ENCODE results near the gene MAPK4.

Gene MAPK4

DNA sequence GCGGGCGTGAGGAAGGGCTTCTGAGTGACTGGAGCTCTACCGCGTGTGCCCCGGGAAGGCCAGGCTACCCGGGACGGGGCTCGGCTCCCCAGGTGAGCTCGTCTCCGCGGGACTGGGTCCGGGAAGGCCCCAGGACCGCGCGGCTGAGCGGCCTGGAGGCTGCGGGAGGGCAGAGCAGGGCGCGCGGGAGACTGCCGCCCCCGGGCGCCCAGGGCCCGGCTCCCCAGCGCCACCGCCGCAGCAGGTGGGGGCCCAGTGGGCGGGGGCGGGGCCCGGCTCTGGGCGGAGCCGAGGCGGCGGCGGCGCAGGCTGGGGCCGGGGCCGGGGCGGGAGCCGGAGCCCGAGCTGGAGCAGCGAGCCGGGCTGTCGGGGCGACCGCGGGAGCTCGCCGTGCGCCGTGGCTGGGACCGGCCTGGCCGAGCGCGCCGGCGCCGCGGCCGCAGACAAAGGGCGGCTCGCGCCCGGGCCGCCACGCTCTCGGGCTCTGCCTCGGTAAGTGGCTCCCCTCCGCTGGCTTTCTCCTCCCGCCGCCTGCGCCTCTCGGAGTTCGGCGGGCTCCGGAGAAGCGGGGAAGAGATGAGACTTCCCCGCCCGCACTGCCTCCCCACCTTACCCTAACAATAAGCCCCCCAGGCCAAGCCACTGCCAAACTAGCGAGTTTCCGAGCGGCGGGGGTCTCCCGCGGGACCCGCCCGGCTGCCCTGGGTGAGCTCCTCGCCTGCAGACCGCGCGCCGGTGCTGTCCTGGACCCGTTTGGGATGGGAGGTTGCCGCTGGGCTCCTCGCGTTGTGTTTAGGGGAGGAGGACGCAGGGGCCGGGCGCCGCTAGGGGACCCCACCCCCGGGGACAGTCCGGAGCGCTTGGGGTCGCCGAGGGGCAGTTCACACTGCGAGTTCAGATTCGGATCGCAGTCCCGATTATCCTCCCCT lies at the start of gene MAPK4:
TSS of gene MAPK4 (plus strand) at position 336 of the 929 bp plus-strand sequence. CDS start 103,872 bp downstream, outside the sequence.
- no peak for TF ChIP-seq GATA2 (IDR thresholded peaks at IDR 0.05; ENCODE audit: low read depth, low read length)
- no peak for TF ChIP-seq GATA3 (IDR thresholded peaks at IDR 0.05; ENCODE audit: low read depth, low read length)

DNA sequence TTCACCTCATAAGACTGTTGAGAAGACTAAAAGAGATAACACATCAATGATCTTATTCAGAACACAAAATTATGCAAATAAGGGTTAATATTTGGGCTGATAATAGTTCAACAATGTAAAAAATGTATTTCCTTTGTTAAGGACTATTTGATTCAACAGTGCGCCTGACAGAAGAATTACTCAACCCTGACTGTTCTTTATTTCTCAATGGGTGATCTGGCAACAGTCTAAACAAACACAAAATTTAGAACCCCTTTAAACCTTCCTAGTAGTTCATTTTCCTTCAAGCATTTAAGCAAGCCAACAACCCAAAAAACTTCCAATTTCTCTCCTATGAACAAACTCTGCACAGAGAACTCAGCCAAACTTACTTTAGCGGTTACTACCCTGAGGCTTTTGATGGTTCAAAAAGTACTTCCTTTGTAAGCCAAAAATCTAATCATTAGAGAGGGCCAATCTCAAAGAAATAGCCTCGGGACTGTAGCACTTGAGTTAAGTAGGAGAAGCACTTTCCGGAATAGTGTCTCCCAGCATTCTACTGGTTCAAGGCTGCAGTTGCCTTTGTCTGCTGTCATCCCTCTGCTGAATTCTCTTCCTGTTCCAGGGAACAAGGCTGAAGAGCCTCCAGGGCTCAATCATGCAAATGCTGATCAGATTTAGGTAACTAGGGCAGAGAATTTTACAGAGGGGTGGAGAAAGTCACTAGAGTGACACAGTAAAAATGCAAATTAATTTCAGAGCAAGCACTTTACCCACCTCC lies 40.9 kb upstream of the MAPK4 start:
- no peak for TF ChIP-seq GATA2 (IDR thresholded peaks at IDR 0.05; ENCODE audit: low read depth, low read length)
- no peak for TF ChIP-seq GATA3 (IDR thresholded peaks at IDR 0.05; ENCODE audit: low read depth, low read length)

DNA sequence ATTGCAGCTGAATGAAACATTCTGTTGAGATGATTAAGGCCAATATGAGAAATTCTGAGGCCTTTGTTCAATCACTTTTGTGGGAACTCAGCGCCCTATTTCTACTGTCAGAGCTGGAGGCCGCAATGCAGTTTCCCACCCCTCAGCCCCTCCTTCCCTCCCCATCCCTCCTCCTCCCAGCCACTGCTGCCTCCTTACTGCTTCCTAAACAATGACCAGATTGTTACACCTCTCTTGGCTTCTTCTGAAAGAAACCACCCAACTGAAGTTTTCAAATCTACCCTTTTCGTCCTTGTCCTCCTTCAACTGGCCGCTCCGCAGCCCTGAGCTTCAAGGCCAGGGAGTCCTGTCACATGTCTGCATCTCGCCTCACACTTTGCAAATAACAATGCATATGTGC lies 36.7 kb upstream of the MAPK4 start:
- TF ChIP-seq GATA2 (IDR thresholded peaks at IDR 0.05; ENCODE audit: low read depth, low read length) (no peak), GATA3 (IDR thresholded peaks at IDR 0.05; ENCODE audit: low read depth, low read length) (no peak)

DNA sequence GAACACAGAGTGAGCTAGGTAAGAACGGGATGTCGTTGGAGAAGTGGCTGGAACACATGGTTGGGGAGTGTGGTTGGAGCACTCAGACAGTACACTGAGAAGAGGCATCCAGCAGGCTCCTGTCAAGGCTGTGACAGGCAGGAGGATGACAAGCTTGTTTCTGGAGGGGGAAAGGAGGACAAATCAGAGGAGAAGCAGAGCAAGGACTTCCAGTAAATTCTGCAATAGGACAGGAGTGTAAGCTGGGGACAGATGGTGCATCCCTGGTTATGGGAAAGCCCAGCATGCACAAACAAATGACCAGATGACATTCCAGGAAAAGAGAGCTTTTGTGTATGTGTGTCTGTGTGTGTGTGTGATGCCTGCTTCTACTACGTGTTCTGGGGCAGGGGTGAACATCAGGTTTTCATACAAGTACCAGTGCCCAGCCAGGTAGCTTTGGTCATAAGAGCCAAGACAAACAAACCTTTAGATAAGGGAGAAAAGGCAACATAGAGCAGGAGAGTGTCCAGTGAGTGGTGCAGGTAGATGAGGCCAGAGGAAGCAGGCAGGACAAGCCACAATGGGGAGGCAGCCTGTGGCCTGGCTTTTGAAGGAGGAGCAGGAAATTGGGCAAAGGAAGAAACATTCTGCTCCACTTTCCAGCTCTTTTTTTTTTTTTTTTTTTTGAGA lies 32.1 kb upstream of the MAPK4 start:
- TF ChIP-seq GATA2 (IDR thresholded peaks at IDR 0.05; ENCODE audit: low read depth, low read length) (no peak), GATA3 (IDR thresholded peaks at IDR 0.05; ENCODE audit: low read depth, low read length) (no peak)

DNA sequence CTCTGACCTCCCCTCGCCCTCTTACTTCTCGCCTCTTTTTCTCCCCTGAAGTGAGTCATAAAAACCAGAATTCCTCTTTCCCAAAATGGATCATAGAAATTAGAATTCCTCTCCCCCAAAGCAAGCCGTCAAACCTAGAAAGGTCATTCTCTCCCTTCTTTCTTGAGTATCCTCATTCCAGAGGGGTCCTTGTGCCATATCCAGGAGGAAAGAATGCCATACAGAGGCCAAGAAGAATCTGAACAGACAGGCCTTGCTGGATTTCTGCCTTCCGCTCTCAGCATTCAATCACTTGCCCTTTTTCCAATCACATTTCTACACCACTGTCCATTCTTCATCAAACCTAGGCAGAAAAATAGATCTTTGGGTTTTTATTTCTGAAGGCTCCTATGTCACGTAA lies 31.1 kb upstream of the MAPK4 start:
- TF ChIP-seq GATA2 (IDR thresholded peaks at IDR 0.05; ENCODE audit: low read depth, low read length): no peak
- TF ChIP-seq GATA3 (IDR thresholded peaks at IDR 0.05; ENCODE audit: low read depth, low read length): no peak

DNA sequence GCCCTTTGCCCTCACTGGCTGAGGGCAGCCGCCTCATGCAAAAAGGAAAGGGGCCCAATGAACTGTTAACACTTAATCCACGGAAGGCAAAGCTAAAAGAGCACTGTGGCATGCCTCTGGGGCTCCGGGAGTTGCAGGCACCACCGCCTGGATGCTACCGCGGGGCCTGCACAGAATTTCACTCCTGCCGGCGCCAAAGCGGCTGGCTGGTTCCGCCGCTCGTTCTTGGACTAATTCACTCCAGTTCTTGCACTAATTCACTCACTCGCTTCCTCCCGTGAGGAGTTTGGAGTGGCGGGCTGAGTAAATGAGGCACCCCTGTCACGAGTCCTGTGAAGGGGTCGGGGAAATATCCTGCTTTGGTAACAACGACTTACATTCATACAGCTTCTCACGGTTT lies 14.0 kb upstream of the MAPK4 start:
- no peak for TF ChIP-seq GATA2 (IDR thresholded peaks at IDR 0.05; ENCODE audit: low read depth, low read length)
- no peak for TF ChIP-seq GATA3 (IDR thresholded peaks at IDR 0.05; ENCODE audit: low read depth, low read length)

DNA sequence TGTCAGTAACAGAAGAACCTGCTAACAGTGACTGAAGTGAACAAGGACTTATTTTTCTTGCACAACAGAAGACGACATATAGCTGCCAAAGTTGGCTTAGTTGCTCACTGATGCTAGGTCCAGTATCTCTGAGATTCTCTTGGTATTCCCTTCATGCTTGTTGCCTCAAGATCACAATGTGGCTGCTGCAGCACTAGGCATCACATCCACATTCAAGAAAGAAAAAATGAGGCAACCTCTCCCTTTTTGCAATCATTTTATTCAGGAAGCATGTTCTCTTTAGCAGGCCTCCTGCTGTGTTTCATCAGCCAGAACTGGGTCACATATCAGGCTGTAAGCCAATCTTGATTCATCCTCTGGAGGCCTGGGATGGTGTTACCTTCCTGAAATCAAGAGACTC lies 11.7 kb upstream of the MAPK4 start:
- TF ChIP-seq GATA3 (IDR thresholded peaks at IDR 0.05; ENCODE audit: low read depth, low read length) (no peak), GATA2 (IDR thresholded peaks at IDR 0.05; ENCODE audit: low read depth, low read length) (no peak)

DNA sequence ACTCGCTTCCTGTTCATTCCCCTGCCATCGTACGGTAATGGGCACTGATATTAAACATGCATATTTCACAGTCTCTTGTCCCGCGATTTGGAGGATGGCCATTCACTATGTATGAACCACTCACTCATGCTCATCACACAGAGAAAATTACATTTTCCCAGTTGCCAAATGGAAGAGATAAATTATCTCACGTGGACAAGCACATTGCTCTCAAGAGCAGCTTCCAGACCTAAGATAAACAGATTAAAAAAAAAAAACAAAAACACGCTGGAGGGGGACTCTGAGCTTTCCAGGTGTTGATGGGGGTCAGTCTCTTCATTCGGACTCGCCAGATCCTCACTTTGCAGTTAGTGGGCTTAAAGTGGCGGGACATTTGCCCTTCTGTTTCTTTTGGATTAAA lies 1.7 kb upstream of the MAPK4 start:
- TF ChIP-seq GATA2 (IDR thresholded peaks at IDR 0.05; ENCODE audit: low read depth, low read length) (peak; percentile 75), GATA3 (IDR thresholded peaks at IDR 0.05; ENCODE audit: low read depth, low read length) (0 out of 2 replicates have a peak, but pooled peaks have one; percentile 37)

DNA sequence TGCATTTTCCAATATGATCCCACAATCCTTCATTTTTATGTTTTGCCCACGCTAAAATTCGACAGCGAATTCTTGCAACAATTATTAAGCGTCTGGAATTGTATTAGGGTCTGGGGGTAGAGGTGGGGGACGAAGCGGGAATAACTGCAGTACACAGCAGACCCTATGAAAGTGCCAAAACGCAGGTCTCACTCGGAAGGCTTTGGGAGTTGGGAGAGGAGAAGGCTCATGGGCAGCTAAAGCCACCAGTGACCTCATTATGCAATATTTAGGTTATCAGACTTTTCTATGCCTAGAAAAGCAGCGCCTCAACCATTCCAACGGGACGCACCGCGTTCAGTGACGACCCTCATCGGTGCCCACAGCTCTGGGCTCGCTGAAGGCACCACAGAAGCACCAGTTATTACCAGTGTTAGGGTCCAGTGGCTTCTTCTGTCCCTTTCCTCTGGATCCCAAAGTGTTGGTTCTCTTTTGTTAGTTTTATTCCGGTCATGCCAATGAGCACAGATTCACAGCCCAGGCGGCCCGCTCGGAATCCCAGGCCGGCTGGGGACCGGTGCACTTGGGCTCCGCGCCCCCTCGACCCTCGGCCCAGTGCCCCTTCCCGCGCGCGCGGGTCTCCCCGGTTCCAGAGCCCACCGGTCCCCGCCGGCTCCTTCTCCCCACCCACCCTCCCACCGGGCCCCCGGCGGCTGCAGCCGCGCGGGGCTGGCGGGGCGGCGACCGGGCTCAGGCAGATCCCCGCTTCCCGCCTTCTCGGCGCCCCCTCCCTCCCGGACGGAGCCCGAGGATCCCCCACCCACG lies 737 bp upstream of the MAPK4 start:
- TF ChIP-seq GATA2 (IDR thresholded peaks at IDR 0.05; ENCODE audit: low read depth, low read length) (no peak), GATA3 (IDR thresholded peaks at IDR 0.05; ENCODE audit: low read depth, low read length) (no peak)

DNA sequence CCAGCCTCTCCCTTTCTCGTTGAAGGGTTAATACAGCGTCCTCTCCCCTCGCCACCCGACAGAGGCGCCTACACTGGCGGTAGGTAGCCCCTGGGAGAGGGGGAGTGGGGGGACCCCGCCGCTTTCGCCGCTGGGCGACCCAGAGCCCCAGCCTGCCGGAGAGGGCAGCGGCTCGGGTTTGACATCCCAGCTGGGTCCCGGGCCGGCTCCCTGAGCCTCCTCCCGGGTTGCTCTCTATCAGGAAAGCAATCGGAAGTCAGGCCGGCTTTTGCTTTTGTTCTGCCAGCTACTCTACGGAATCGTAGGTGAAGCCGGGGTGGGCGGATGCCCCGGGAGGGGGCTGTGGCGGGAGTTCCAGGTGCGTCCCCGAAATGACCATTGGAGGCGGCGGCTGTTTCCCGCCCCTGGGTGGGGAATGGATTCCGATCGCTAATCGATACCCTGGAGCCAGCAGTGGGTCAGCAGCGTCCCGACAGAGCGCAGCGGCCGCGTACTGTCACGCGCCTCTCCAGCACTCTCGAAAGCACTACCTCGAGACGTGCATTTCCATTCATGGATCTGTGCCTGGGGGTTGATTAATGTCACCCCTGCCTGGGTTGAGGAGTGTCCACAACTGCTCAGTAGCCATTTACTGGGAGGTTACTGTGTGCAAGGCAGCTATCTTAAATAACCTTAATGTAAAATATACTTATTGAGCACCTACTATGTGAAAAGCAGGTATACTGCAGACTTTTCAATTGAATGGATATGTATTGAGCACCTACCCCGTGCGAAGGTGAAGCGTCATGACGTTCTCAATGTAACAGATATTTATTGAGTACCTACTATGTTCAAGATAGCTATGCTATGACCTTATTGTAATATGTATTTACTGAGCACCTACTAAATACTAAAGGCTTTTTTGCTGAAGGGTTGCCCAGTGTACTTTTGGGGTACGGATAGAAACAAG lies 1.1 kb downstream of the MAPK4 start:
- no peak for TF ChIP-seq GATA3 (IDR thresholded peaks at IDR 0.05; ENCODE audit: low read depth, low read length)
- TF ChIP-seq GATA2 (IDR thresholded peaks at IDR 0.05; ENCODE audit: low read depth, low read length): peak; percentile 42; the same call in 1 of the 2 replicates

DNA sequence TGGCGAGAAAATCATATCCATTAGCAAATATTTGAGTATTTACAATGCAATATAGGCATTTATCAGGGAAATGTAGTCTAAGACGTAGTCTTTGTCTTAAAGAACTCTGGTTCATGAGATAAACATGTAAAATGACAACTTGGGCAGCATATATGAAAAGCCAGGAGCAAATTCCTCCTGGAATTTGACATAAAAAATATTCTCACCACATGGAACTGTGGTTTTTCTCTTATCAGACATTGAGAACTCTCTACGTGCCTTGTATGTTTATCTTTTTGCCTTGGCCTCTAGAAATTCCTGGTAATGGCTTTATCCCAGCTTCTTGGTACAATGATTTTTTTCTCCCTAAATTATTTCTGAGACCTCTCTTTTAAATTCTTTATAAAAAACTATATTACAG lies 2.8 kb downstream of the MAPK4 start:
- TF ChIP-seq GATA3 (IDR thresholded peaks at IDR 0.05; ENCODE audit: low read depth, low read length) (no peak), GATA2 (IDR thresholded peaks at IDR 0.05; ENCODE audit: low read depth, low read length) (no peak)

DNA sequence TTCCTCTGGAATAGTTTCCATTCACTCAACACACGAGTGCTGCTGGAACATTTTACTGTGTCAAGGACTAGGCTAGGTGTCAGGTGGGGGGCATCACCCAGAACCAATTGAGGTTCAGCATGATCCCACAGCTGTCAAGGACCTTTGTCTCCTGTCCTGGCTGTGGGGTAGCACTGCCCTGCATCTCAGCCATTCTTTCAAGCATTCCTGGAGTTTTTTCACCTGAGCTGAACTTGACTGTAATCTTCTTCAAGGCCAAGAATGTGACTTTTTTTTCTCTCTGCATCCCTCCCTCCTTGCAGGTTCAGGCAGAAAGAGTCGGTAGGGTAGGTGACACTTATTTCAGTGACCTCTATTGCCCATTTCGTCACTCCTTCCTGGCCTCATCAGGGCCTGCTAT lies 3.5 kb downstream of the MAPK4 start:
- TF ChIP-seq GATA3 (IDR thresholded peaks at IDR 0.05; ENCODE audit: low read depth, low read length) (no peak), GATA2 (IDR thresholded peaks at IDR 0.05; ENCODE audit: low read depth, low read length) (no peak)

All from SH-SY5Y (cell line).